Endothelial cell of umbilical vein (primary cell): ENCODE measurements around the gene CEP162. TPM values are rescaled to one million over a fixed set of nuclear protein-coding genes. Genes with fewer than 3 reads are reported as not detected.

Experiments used
- BruUV-seq: library from RNA; stranded (reverse); fragments of 400-500 nt; replicated peaks from 2 replicates; lab custom pipeline; 2021; lab: Mats Ljungman, UMichigan
- CTCF ChIA-PET: fragments of 300-600, 350-600 bp; sonication (Branson Sonifier 250); formaldehyde crosslinking; loops from one replicate; lab custom pipeline; 2021; ENCODE audit warnings: antibody characterized with exemption, inconsistent platforms; lab: Charles Lee
- POLR2A ChIA-PET: fragments of 300-600, 350-600 bp; sonication (Branson Sonifier 250); formaldehyde crosslinking; loops from one replicate; lab custom pipeline; 2021; ENCODE audit warnings: antibody characterized with exemption, inconsistent platforms; lab: Charles Lee
- DNase-seq: peaks from one replicate; pipeline ENCODE4 v3.0.0-alpha.2; 2011; ENCODE audit warnings: low read depth, low spot score
- FAIRE-seq: peaks from 2 replicates; lab custom pipeline; 2011; peaks lifted over from hg19 to GRCh38; lab: Jason Lieb, UNC
- H2AFZ ChIP-seq: 2 replicates; pipeline ENCODE4 v1.6.0; 2012; ENCODE audit warnings: low read depth, low read length, control low read depth, inconsistent platforms
- H3K27ac ChIP-seq: 2 replicates; pipeline ENCODE4 v1.5.1; 2011; ENCODE audit warnings: low read depth, mild to moderate bottlenecking, control low read depth, low read length, moderate library complexity; ENCODE audit not compliant: insufficient read depth
- H3K27me3 ChIP-seq, 2 experiments: 2 replicates each; pipeline versions ENCODE4 v1.6.0 to v1.6.1; 2011; ENCODE audit warnings: low read length in 2 of 2, mixed read lengths in 1 of 2; ENCODE audit not compliant: control insufficient read depth in 2 of 2, insufficient read depth in 2 of 2
- H3K36me3 ChIP-seq, 2 experiments: 2 replicates in 1 of 2; 3 replicates in 1 of 2; pipeline ENCODE4 v1.5.1; 2011; ENCODE audit warnings: low read length in 2 of 2, mild to moderate bottlenecking in 1 of 2, moderate library complexity in 1 of 2; ENCODE audit not compliant: control insufficient read depth in 2 of 2, insufficient read depth in 2 of 2; ENCODE audit errors: extremely low read depth in 1 of 2
- H3K4me1 ChIP-seq: 3 replicates; pipeline ENCODE4 v1.5.1; 2011; ENCODE audit warnings: mild to moderate bottlenecking, low read length; ENCODE audit not compliant: control insufficient read depth, insufficient read depth; ENCODE audit errors: extremely low read depth
- H3K4me2 ChIP-seq: 2 replicates; pipeline ENCODE4 v1.6.1; 2011; ENCODE audit warnings: low read length, control low read depth, mixed read lengths; ENCODE audit not compliant: insufficient read depth
- H3K4me3 ChIP-seq, 3 experiments: fragments of 200-600 bp in 1 of 3; sonication (generic), shearing (Covaris generic) in 1 of 3; replicated peaks in 1 of 3; 2 replicates each; pipeline ENCODE4 v1.5.1; 2011 to 2016; ENCODE audit warnings: control low read depth in 3 of 3, low read length in 3 of 3, mild to moderate bottlenecking in 2 of 3, inconsistent platforms in 1 of 3, low read depth in 1 of 3, moderate library complexity in 1 of 3; ENCODE audit not compliant: insufficient read depth in 1 of 3
- H3K79me2 ChIP-seq: 2 replicates; pipeline ENCODE4 v1.6.0; 2012; ENCODE audit warnings: low read length, inconsistent platforms; ENCODE audit not compliant: control insufficient read depth, insufficient read depth
- H3K9ac ChIP-seq: replicated peaks from 2 replicates; pipeline ENCODE3; 2011; ENCODE audit warnings: low read length, control low read depth; ENCODE audit not compliant: insufficient read depth; ENCODE audit errors: extremely low read depth
- H3K9me1 ChIP-seq: replicated peaks from 3 replicates; pipeline ENCODE4 v1.6.0; 2011; ENCODE audit warnings: mild to moderate bottlenecking, low read length; ENCODE audit not compliant: control insufficient read depth, insufficient read depth; ENCODE audit errors: extremely low read depth
- H3K9me3 ChIP-seq: replicated peaks from 2 replicates; pipeline ENCODE4 v1.5.1; 2012; ENCODE audit warnings: low read length, inconsistent platforms; ENCODE audit not compliant: control insufficient read depth, insufficient read depth
- H4K20me1 ChIP-seq: replicated peaks from 2 replicates; pipeline ENCODE3; 2011; ENCODE audit warnings: mild to moderate bottlenecking, low read length; ENCODE audit not compliant: control insufficient read depth, insufficient read depth; ENCODE audit errors: extremely low read depth
- EZH2 ChIP-seq: IDR thresholded peaks from 2 replicates; pipeline ENCODE4 v1.6.1; 2012; ENCODE audit warnings: borderline replicate concordance, low read depth, mild to moderate bottlenecking, moderate library complexity, low read length, inconsistent platforms; ENCODE audit not compliant: severe bottlenecking
- FOS ChIP-seq: IDR thresholded peaks from 2 replicates; pipeline ENCODE4 v1.6.1; 2011; ENCODE audit warnings: mild to moderate bottlenecking, low read length, moderate library complexity, borderline replicate concordance; ENCODE audit not compliant: insufficient read depth
- GATA2 ChIP-seq: IDR thresholded peaks from 2 replicates; pipeline ENCODE4 v1.7.0; 2011; ENCODE audit warnings: low read depth, mild to moderate bottlenecking, moderate library complexity, mixed read lengths, low read length; ENCODE audit not compliant: insufficient read length, insufficient read depth
- JUN ChIP-seq: IDR thresholded peaks from 2 replicates; pipeline ENCODE4 v1.6.1; 2011; ENCODE audit warnings: borderline replicate concordance, low read depth; ENCODE audit not compliant: insufficient read length, insufficient read depth
- MAX ChIP-seq: IDR thresholded peaks from 2 replicates; pipeline ENCODE4 v1.6.1; 2011; ENCODE audit not compliant: insufficient read depth, insufficient read length
- MYC ChIP-seq: IDR thresholded peaks from one replicate; pipeline ENCODE4 v1.6.1; 2011; ENCODE audit warnings: mild to moderate bottlenecking, low read depth, low read length
- POLR2A ChIP-seq: IDR thresholded peaks from 2 replicates; pipeline ENCODE4 v1.6.1; 2012; ENCODE audit warnings: low read depth, mild to moderate bottlenecking, control low read depth, low read length
- POLR2AphosphoS5 ChIP-seq: IDR thresholded peaks from 2 replicates; pipeline ENCODE4 v1.6.1; 2012; ENCODE audit warnings: low read depth, mild to moderate bottlenecking, control low read depth, low read length, moderate library complexity; ENCODE audit not compliant: insufficient read depth
- dilution Hi-C: fragments of 300-500 bp; cut with MboI; formaldehyde crosslinking; loops from one replicate; pipeline ENCODE4 v1.15.0; 2019; ENCODE audit warnings: low sequenced_read_pairs; ENCODE audit not compliant: extremely low pct_ligation_motif_present
- intact Hi-C: fragments of 100-400 bp; cut with micrococcal nuclease; formaldehyde crosslinking; loops from one replicate; pipeline ENCODE4 v1.10.0; 2022
- polyA plus RNA-seq, 4 experiments: library from polyadenylated mRNA; depleted of rRNA in 3 of 4; stranded (reverse) in 3 of 4; unstranded in 1 of 4; fragments of >200 nt; gene quantifications; 2 replicates each; pipeline versions ENCODE4 v1.2.1 to v1.2.3, GENCODE V29; 2011 to 2012; ENCODE audit warnings: missing spikeins in 1 of 4
- total RNA-seq: library from RNA; stranded (reverse); gene quantifications from 2 replicates; pipeline ENCODE4 v1.2.3, GENCODE V29; 2021
- TF ChIP-seq, protein P1 (sequence below), 2 donors: IDR thresholded peaks; 1 replicate in 1 of 2; 2 replicates in 1 of 2; pipeline ENCODE4 v1.5.1; 2011; ENCODE audit warnings: low read length in 2 of 2, mild to moderate bottlenecking in 2 of 2, moderate library complexity in 2 of 2, control low read depth in 1 of 2, inconsistent platforms in 1 of 2, low read depth in 1 of 2; ENCODE audit not compliant: insufficient read depth in 1 of 2; ENCODE audit errors: extremely low read depth in 1 of 2

The CEP162 gene
- total and polyA plus RNA-seq, 2 donors (not counting 3 experiments of a cell fraction or from before 2014, with no cell fraction given) = 0.79 to 10.8 TPM

DNA sequence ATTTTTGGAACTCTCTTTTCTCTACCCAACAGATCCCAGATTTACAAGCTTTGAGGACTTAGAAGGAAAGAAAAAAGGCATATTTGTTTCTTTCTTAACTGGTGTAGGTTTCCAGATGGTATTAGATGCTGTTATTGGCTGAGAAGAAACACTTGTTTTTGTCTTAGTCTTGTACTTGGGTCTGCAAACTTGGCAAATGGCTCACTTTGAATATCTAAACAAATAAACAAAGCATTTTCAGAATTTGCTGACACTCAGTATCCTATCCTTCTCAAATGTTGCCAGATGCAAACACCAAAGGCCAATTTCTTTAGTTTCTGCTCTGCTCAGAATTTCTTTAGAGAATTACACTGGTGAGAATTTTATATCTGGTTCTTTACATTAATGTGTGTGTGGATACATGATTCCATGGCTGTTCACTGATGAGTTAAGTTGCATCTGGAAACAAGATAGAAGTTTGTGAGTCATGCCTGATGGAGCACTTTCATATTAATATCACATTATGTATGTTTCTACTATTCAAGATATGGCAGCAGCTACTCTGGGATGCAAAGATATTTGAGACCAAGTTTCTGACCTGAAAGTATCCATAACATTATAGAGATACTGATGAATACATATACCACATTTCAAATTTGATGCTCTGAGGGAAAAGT, 43.7 kb upstream of the CEP162 start:
- Histone ChIP-seq H3K9me3 (no peaks in the 10 kb centered on the region), H3K36me3 (no peaks in the 10 kb centered on the region), H3K4me2 (no peak overlapping the region), H3K9me1 (no peaks in the 10 kb centered on the region), H3K9ac (no peak overlapping the region), H3K79me2 (no peaks in the 10 kb centered on the region), H4K20me1 (no peaks in the 10 kb centered on the region), H3K4me3 (no peak overlapping the region), H3K27me3 (peaks cover 0 to 6% of the 10 kb centered on the region in 2 experiments), H2AFZ (no peak overlapping the region), H3K27ac (no peak overlapping the region), H3K4me1 (no peaks in the 10 kb centered on the region)
- FAIRE-seq (no peak), DNase-seq (no peak)
- BruUV-seq = no TSS peak
- CTCF ChIA-PET = no interaction called here
- intact Hi-C loops (no loop called here), dilution Hi-C loops (no loop called here)
- TF ChIP-seq FOS (no peak), JUN (no peak), POLR2A (no peak), GATA2 (no peak), POLR2AphosphoS5 (no peak), MYC (no peak), MAX (no peak), EZH2 (no peak)
- TF ChIP-seq, protein P1, sequence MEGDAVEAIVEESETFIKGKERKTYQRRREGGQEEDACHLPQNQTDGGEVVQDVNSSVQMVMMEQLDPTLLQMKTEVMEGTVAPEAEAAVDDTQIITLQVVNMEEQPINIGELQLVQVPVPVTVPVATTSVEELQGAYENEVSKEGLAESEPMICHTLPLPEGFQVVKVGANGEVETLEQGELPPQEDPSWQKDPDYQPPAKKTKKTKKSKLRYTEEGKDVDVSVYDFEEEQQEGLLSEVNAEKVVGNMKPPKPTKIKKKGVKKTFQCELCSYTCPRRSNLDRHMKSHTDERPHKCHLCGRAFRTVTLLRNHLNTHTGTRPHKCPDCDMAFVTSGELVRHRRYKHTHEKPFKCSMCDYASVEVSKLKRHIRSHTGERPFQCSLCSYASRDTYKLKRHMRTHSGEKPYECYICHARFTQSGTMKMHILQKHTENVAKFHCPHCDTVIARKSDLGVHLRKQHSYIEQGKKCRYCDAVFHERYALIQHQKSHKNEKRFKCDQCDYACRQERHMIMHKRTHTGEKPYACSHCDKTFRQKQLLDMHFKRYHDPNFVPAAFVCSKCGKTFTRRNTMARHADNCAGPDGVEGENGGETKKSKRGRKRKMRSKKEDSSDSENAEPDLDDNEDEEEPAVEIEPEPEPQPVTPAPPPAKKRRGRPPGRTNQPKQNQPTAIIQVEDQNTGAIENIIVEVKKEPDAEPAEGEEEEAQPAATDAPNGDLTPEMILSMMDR (IDR thresholded peaks at IDR 0.05; ENCODE audit: extremely low read depth in 1 of 2, insufficient read depth in 1 of 2, low read depth in 1 of 2, low read length in 2 of 2) = no peak
- POLR2A ChIA-PET = no interaction called here
